SU-DHL-6 (cell line): Measurements from ENCODE around the gene SLAIN2.

ENCODE experiments used
- H2AFZ ChIP-seq: fragments of 200-600 bp; sonication (generic); 2 replicates; pipeline ENCODE4 v1.6.1; 2014; ENCODE audit warnings: low read depth, mild to moderate bottlenecking, moderate library complexity, mixed read lengths, antibody characterized with exemption, low read length; ENCODE audit not compliant: severe bottlenecking
- H3F3A ChIP-seq: fragments of 200-600 bp; shearing (Covaris generic); 2 replicates; pipeline ENCODE4 v1.6.0; 2016; ENCODE audit warnings: antibody characterized with exemption, mild to moderate bottlenecking; ENCODE audit not compliant: insufficient read depth
- H3K27ac ChIP-seq: fragments of 200-600 bp; sonication (generic); 2 replicates; pipeline ENCODE4 v1.5.1; 2016; ENCODE audit warnings: low read depth, mild to moderate bottlenecking, low read length, moderate library complexity, mixed read lengths
- H3K27me3 ChIP-seq: fragments of 200-600 bp; sonication (generic), shearing (Covaris generic); 2 replicates; pipeline ENCODE4 v1.6.0; 2014; ENCODE audit warnings: mild to moderate bottlenecking, low read length
- H3K36me3 ChIP-seq: fragments of 200-600 bp; sonication (generic); 2 replicates; pipeline ENCODE4 v1.6.1; 2014; ENCODE audit warnings: mild to moderate bottlenecking, low read length, mixed read lengths
- H3K4me2 ChIP-seq: fragments of 300-600, 200-600 bp; shearing (Covaris generic), sonication (generic); 2 replicates; pipeline ENCODE4 v1.6.0; 2014; ENCODE audit warnings: low read length, low read depth, mild to moderate bottlenecking; ENCODE audit not compliant: poor library complexity, severe bottlenecking
- H3K4me3 ChIP-seq: fragments of 200-600 bp; sonication (generic); 2 replicates; pipeline ENCODE4 v1.5.1; 2014; ENCODE audit warnings: antibody characterized with exemption, low read length, mild to moderate bottlenecking, mixed read lengths; ENCODE audit not compliant: insufficient read depth, poor library complexity, severe bottlenecking
- H3K79me2 ChIP-seq: fragments of 200-600 bp; sonication (generic); 2 replicates; pipeline ENCODE4 v1.6.1; 2014; ENCODE audit warnings: mild to moderate bottlenecking, low read length, moderate library complexity; ENCODE audit not compliant: insufficient read depth
- H3K9ac ChIP-seq: fragments of 200-600 bp; sonication (generic); 2 replicates; pipeline ENCODE4 v1.7.0; 2014; ENCODE audit warnings: mild to moderate bottlenecking, low read length
- H3K9me2 ChIP-seq: fragments of 200-600 bp; sonication (generic); replicated peaks from 2 replicates; pipeline ENCODE4 v1.6.1; 2014; ENCODE audit warnings: low read length; ENCODE audit not compliant: insufficient read depth
- H3K9me3 ChIP-seq: fragments of 200-600 bp; sonication (generic); 2 replicates; pipeline ENCODE4 v1.6.1; 2014; ENCODE audit warnings: low read length, mixed read lengths; ENCODE audit not compliant: insufficient read depth
- H4K20me1 ChIP-seq: fragments of 200-600 bp; sonication (generic); 2 replicates; pipeline ENCODE4 v1.6.1; 2014; ENCODE audit warnings: low read depth, mild to moderate bottlenecking, antibody characterized with exemption, low read length, moderate library complexity, mixed read lengths
- CTCF ChIP-seq: fragments of 200-600 bp; sonication (generic); IDR thresholded peaks from one replicate; pipeline ENCODE4 v1.5.1; 2017; ENCODE audit warnings: antibody characterized with exemption, mild to moderate bottlenecking, low read length, moderate library complexity; ENCODE audit not compliant: insufficient read depth, poor library complexity, severe bottlenecking
- EZH2phosphoT487 ChIP-seq: fragments of 200-600 bp; sonication (generic), shearing (Covaris generic); conservative IDR thresholded peaks from 2 replicates; pipeline ENCODE4 v1.6.1; 2018; ENCODE audit warnings: mild to moderate bottlenecking, antibody characterized with exemption, low read length, moderate library complexity, mixed read lengths

The SLAIN2 gene

GRCh38 chr4:48428926-48429325 is 87.6 kb downstream of the SLAIN2 start:
- TF ChIP-seq CTCF (no peak), EZH2phosphoT487 (no peak)
- no peaks in the 10 kb centered on the region for H3F3A ChIP-seq

GRCh38 chr4:48429709-48430474 is 88.6 kb downstream of the SLAIN2 start:
- H3K9me3 ChIP-seq = no peaks in the 10 kb centered on the region
- no peak overlapping the region for H3K27ac ChIP-seq
- H3K9me2 ChIP-seq = no peaks in the 10 kb centered on the region
- no peaks in the 10 kb centered on the region for H3K79me2 ChIP-seq
- H3F3A ChIP-seq = no peaks in the 10 kb centered on the region
- peaks cover 6% of the 10 kb centered on the region; the same call in 1 of the 2 replicates for H3K36me3 ChIP-seq
- TF ChIP-seq CTCF = no peak
- TF ChIP-seq EZH2phosphoT487 = no peak
- H3K27me3 ChIP-seq = no peaks in the 10 kb centered on the region
- H3K4me3 ChIP-seq = no peak overlapping the region
- no peak overlapping the region for H2AFZ ChIP-seq
- no peaks in the 10 kb centered on the region for H4K20me1 ChIP-seq
- no peak overlapping the region for H3K9ac ChIP-seq
- H3K4me2 ChIP-seq = no peak overlapping the region

More at GRCh38 chr4:48428926-48429325, 87.6 kb downstream of the SLAIN2 start:
- Histone ChIP-seq H3K79me2 (no peaks in the 10 kb centered on the region), H3K27ac (no peak overlapping the region), H3K36me3 (peaks cover 6% of the 10 kb centered on the region; the same call in 1 of the 2 replicates), H3K4me2 (no peak overlapping the region), H4K20me1 (no peaks in the 10 kb centered on the region), H3K9me3 (no peaks in the 10 kb centered on the region), H3K9me2 (no peaks in the 10 kb centered on the region), H3K4me3 (no peak overlapping the region), H3K27me3 (no peaks in the 10 kb centered on the region), H3K9ac (no peak overlapping the region), H2AFZ (no peak overlapping the region)

- Histone ChIP-seq H3K9me3 (no peaks in the 10 kb centered on the region), H3F3A (no peaks in the 10 kb centered on the region), H3K36me3 (no peaks in the 10 kb centered on the region), H3K4me3 (no peak overlapping the region), H2AFZ (no peak overlapping the region), H3K27ac (no peak overlapping the region), H3K79me2 (no peaks in the 10 kb centered on the region), H3K27me3 (no peaks in the 10 kb centered on the region), H3K4me2 (no peak overlapping the region), H3K9ac (no peak overlapping the region), H3K9me2 (no peaks in the 10 kb centered on the region), H4K20me1 (no peaks in the 10 kb centered on the region)
- TF ChIP-seq EZH2phosphoT487 (no peak), CTCF (no peak)
These were observed 90.1 kb downstream of the SLAIN2 start for GRCh38 chr4:48431401-48431800.
